HEK293 (cell line): ENCODE measurements around the gene CHMP3.

ENCODE experiments used
- CTCF ChIA-PET: fragments of 350-600 bp; formaldehyde crosslinking; extraction: SDS; loops from one replicate; lab custom pipeline; 2021; ENCODE audit warnings: antibody characterized with exemption; lab: Yijun Ruan, JAX
- POLR2A ChIA-PET: fragments of 300-600 bp; formaldehyde crosslinking; extraction: SDS; loops from one replicate; lab custom pipeline; 2020; ENCODE audit warnings: antibody characterized with exemption, inconsistent platforms; lab: Yijun Ruan, JAX
- H3K27ac ChIP-seq: fragments of 200-500 bp; sonication (Bioruptor generic); 2 replicates; pipeline ENCODE4 v1.5.1; 2014; ENCODE audit warnings: low read depth, low read length, control low read depth, inconsistent platforms; ENCODE audit errors: extremely low read depth
- H3K36me3 ChIP-seq, 2 experiments: fragments of 200-500 bp in 1 of 2; sonication (Bioruptor generic) in 1 of 2; 1 replicate in 1 of 2; 2 replicates in 1 of 2; pipeline ENCODE4 v1.5.1; 2014 to 2017; ENCODE audit warnings: inconsistent platforms in 2 of 2, low read length in 2 of 2; ENCODE audit not compliant: control insufficient read depth in 2 of 2, insufficient read depth in 1 of 2
- H3K4me1 ChIP-seq: fragments of 200-500 bp; sonication (Bioruptor generic); 2 replicates; pipeline ENCODE4 v1.5.1; 2014; ENCODE audit warnings: mild to moderate bottlenecking, low read length, inconsistent platforms; ENCODE audit not compliant: control insufficient read depth, insufficient read depth
- H3K4me3 ChIP-seq: 2 replicates; pipeline ENCODE4 v1.5.1; 2011; ENCODE audit warnings: low read depth, mild to moderate bottlenecking, control low read depth, low read length, moderate library complexity
- H3K9me3 ChIP-seq: fragments of 200-500 bp; sonication (Bioruptor generic); 2 replicates; pipeline ENCODE4 v1.5.1; 2014; ENCODE audit warnings: low read depth, low read length, inconsistent platforms; ENCODE audit not compliant: control insufficient read depth, insufficient read depth
- EGR2 ChIP-seq: fragments of 450-650 bp; formaldehyde crosslinking; IDR thresholded peaks from 2 replicates; pipeline ENCODE4 v1.5.1; 2016; ENCODE audit warnings: low read depth, missing biosample characterization, missing genetic modification characterization
- GLI2 ChIP-seq: fragments of 450-650 bp; formaldehyde crosslinking; IDR thresholded peaks from 2 replicates; pipeline ENCODE4; 2017; ENCODE audit warnings: missing biosample characterization, missing genetic modification characterization, low read depth, borderline replicate concordance
- GLI4 ChIP-seq: fragments of 450-650 bp; formaldehyde crosslinking; IDR thresholded peaks from 2 replicates; pipeline ENCODE4 v1.5.1; 2016; ENCODE audit warnings: missing biosample characterization, missing genetic modification characterization
- HOXD13 ChIP-seq: sonication (generic); formaldehyde crosslinking; IDR thresholded peaks from 2 replicates; pipeline ENCODE4 v1.8.0; 2022; ENCODE audit warnings: missing genetic modification reagents, borderline replicate concordance
- KLF16 ChIP-seq: fragments of 450-650 bp; formaldehyde crosslinking; IDR thresholded peaks from 2 replicates; pipeline ENCODE4 v1.5.1; 2017; ENCODE audit warnings: missing biosample characterization, missing genetic modification characterization
- KLF17 ChIP-seq: fragments of 450-650 bp; formaldehyde crosslinking; IDR thresholded peaks from 2 replicates; pipeline ENCODE4 v1.5.1; 2016; ENCODE audit warnings: missing biosample characterization, missing genetic modification characterization
- KLF9 ChIP-seq: fragments of 450-650 bp; formaldehyde crosslinking; IDR thresholded peaks from 2 replicates; pipeline ENCODE4 v1.5.1; 2016; ENCODE audit warnings: missing biosample characterization, missing genetic modification characterization, low read depth
- MEIS1 ChIP-seq: sonication (generic); formaldehyde crosslinking; IDR thresholded peaks from 2 replicates; pipeline ENCODE4 v1.8.1; 2022; ENCODE audit warnings: missing genetic modification reagents, mild to moderate bottlenecking, borderline replicate concordance
- REPIN1 ChIP-seq: fragments of 450-650 bp; formaldehyde crosslinking; IDR thresholded peaks from 2 replicates; pipeline ENCODE4 v1.5.1; 2017; ENCODE audit warnings: missing biosample characterization, missing genetic modification characterization, low read depth
- SCRT2 ChIP-seq: fragments of 450-650 bp; formaldehyde crosslinking; IDR thresholded peaks from 2 replicates; pipeline ENCODE4 v1.5.1; 2016; ENCODE audit warnings: missing biosample characterization, missing genetic modification characterization
- TCF7L2 ChIP-seq: IDR thresholded peaks from 2 replicates; pipeline ENCODE4 v1.6.1; 2011; ENCODE audit warnings: low read depth, mild to moderate bottlenecking, inconsistent platforms, low read length, moderate library complexity, borderline replicate concordance
- ZFP3 ChIP-seq: fragments of 450-650 bp; formaldehyde crosslinking; IDR thresholded peaks from 2 replicates; pipeline ENCODE4 v1.5.1; 2016; ENCODE audit warnings: low read depth, missing biosample characterization, missing genetic modification characterization
- ZNF140 ChIP-seq: fragments of 450-650 bp; formaldehyde crosslinking; IDR thresholded peaks from 2 replicates; pipeline ENCODE4 v1.5.1; 2016; ENCODE audit warnings: missing biosample characterization, missing genetic modification characterization
- ZNF221 ChIP-seq: fragments of 450-650 bp; formaldehyde crosslinking; IDR thresholded peaks from 2 replicates; pipeline ENCODE4 v1.5.1; 2017; ENCODE audit warnings: missing biosample characterization, missing genetic modification characterization, borderline replicate concordance
- ZNF24 ChIP-seq: fragments of 450-650 bp; formaldehyde crosslinking; IDR thresholded peaks from 2 replicates; pipeline ENCODE4 v1.5.1; 2016; ENCODE audit warnings: missing biosample characterization, missing genetic modification characterization
- ZNF391 ChIP-seq: fragments of 450-650 bp; formaldehyde crosslinking; IDR thresholded peaks from 2 replicates; pipeline ENCODE4 v1.5.1; 2016; ENCODE audit warnings: low read depth, missing biosample characterization, missing genetic modification characterization, borderline replicate concordance
- ZNF394 ChIP-seq: fragments of 450-650 bp; formaldehyde crosslinking; IDR thresholded peaks from 2 replicates; pipeline ENCODE4 v1.5.1; 2016; ENCODE audit warnings: missing biosample characterization, missing genetic modification characterization, mild to moderate bottlenecking, moderate library complexity, borderline replicate concordance
- ZNF529 ChIP-seq: fragments of 450-650 bp; formaldehyde crosslinking; IDR thresholded peaks from 2 replicates; pipeline ENCODE4 v1.5.1; 2017; ENCODE audit warnings: missing genetic modification characterization, missing biosample characterization; ENCODE audit not compliant: insufficient replicate concordance
- ZNF571 ChIP-seq: fragments of 450-650 bp; formaldehyde crosslinking; IDR thresholded peaks from 2 replicates; pipeline ENCODE4 v1.5.0; 2017; ENCODE audit warnings: missing biosample characterization, missing genetic modification characterization
- ZNF580 ChIP-seq: fragments of 450-650 bp; formaldehyde crosslinking; IDR thresholded peaks from 2 replicates; pipeline ENCODE4 v1.5.1; 2016; ENCODE audit warnings: missing biosample characterization, missing genetic modification characterization
- ZNF596 ChIP-seq: fragments of 450-650 bp; IDR thresholded peaks from 2 replicates; pipeline ENCODE4 v1.5.0; 2018; ENCODE audit warnings: missing biosample characterization, mild to moderate bottlenecking, missing genetic modification characterization, moderate library complexity
- ZNF621 ChIP-seq: fragments of 450-650 bp; formaldehyde crosslinking; IDR thresholded peaks from 2 replicates; pipeline ENCODE4 v1.5.1; 2017; ENCODE audit warnings: missing biosample characterization, missing genetic modification characterization
- ZNF660 ChIP-seq: fragments of 450-650 bp; IDR thresholded peaks from 2 replicates; pipeline ENCODE4 v1.5.1; 2018; ENCODE audit warnings: missing biosample characterization, mild to moderate bottlenecking, missing genetic modification characterization
- ZNF670 ChIP-seq: fragments of 450-650 bp; formaldehyde crosslinking; IDR thresholded peaks from 2 replicates; pipeline ENCODE4 v1.5.1; 2016; ENCODE audit warnings: missing biosample characterization, missing genetic modification characterization, low read depth
- ZNF76 ChIP-seq: fragments of 450-650 bp; formaldehyde crosslinking; IDR thresholded peaks from 2 replicates; pipeline ENCODE4; 2016; ENCODE audit warnings: low read depth, missing biosample characterization, missing genetic modification characterization, borderline replicate concordance
- ZNF843 ChIP-seq: fragments of 450-650 bp; formaldehyde crosslinking; IDR thresholded peaks from 2 replicates; pipeline ENCODE4 v1.5.1; 2016; ENCODE audit warnings: missing biosample characterization, missing genetic modification characterization
- ZSCAN18 ChIP-seq: fragments of 450-650 bp; formaldehyde crosslinking; IDR thresholded peaks from 2 replicates; pipeline ENCODE4 v1.5.1; 2016; ENCODE audit warnings: missing biosample characterization, missing genetic modification characterization

The CHMP3 gene

GRCh38 chr2:86492048-86492453, 71.2 kb downstream of the CHMP3 start:
- peaks cover 60 to 77% of the 10 kb centered on the region in 2 experiments for H3K36me3 ChIP-seq
- CTCF ChIA-PET: interaction anchor here (0.7 kb wide), 1 partner anchor 169 kb away, joined by 3 read pairs; no protein-coding TSS in a partner anchor

GRCh38 chr2:86491088-86491487, 72.2 kb downstream of the CHMP3 start:
- POLR2A ChIA-PET: no interaction called here
- no peak overlapping the region for H3K27ac ChIP-seq
- H3K4me3 ChIP-seq: no peak overlapping the region
- H3K36me3 ChIP-seq: peaks cover 63 to 84% of the 10 kb centered on the region in 2 experiments; a peak in 2 of 3 replicates
- CTCF ChIA-PET: no interaction called here
- TF ChIP-seq HOXD13 (CRISPR knock-in tag): no peak
- no peak for TF ChIP-seq KLF17 (tag by site-specific recombination)
- TF ChIP-seq GLI4: no peak
- TF ChIP-seq SCRT2 (tag by site-specific recombination): no peak
- TF ChIP-seq ZNF391 (tag by site-specific recombination): no peak
- TF ChIP-seq REPIN1 (tag by site-specific recombination): no peak
- no peak for TF ChIP-seq ZNF76 (tag by site-specific recombination)
- TF ChIP-seq TCF7L2: no peak
- no peak for TF ChIP-seq ZNF24 (tag by site-specific recombination)
- no peak for TF ChIP-seq ZNF571 (tag by site-specific recombination)
- TF ChIP-seq ZNF580 (tag by site-specific recombination): no peak
- H3K9me3 ChIP-seq: no peaks in the 10 kb centered on the region; the same call in 1 of the 2 replicates
- no peaks in the 10 kb centered on the region for H3K4me1 ChIP-seq

More at GRCh38 chr2:86492048-86492453, 71.2 kb downstream of the CHMP3 start:
- POLR2A ChIA-PET: no interaction called here
- Histone ChIP-seq H3K9me3 (no peaks in the 10 kb centered on the region; the same call in 1 of the 2 replicates), H3K27ac (no peak overlapping the region), H3K4me3 (no peak overlapping the region)
- TF ChIP-seq ZNF621 (tag by site-specific recombination): no peak
- TF ChIP-seq ZNF843 (tag by site-specific recombination): no peak
- TF ChIP-seq, all 188 proteins: peak for 0
- H3K4me1 ChIP-seq: no peaks in the 10 kb centered on the region

- Histone ChIP-seq H3K4me3 (no peak overlapping the region), H3K9me3 (no peaks in the 10 kb centered on the region), H3K27ac (no peak overlapping the region), H3K36me3 (peaks cover 59 to 90% of the 10 kb centered on the region in 2 experiments; a peak in 2 of 3 replicates), H3K4me1 (no peaks in the 10 kb centered on the region)
- TF ChIP-seq KLF16: no peak
- no peak for TF ChIP-seq ZSCAN18 (tag by site-specific recombination)
- no peak for TF ChIP-seq ZNF670 (tag by site-specific recombination)
- no peak for TF ChIP-seq ZNF221 (tag by site-specific recombination)
- no peak for TF ChIP-seq EGR2
- no peak for TF ChIP-seq KLF9 (tag by site-specific recombination)
- TF ChIP-seq MEIS1 (CRISPR knock-in tag): no peak
- no peak for TF ChIP-seq ZFP3 (tag by site-specific recombination)
- TF ChIP-seq ZNF140: no peak
- TF ChIP-seq ZNF529: no peak
- TF ChIP-seq ZNF660 (tag by site-specific recombination): no peak
- TF ChIP-seq ZNF394: no peak
- TF ChIP-seq ZNF596: no peak
- TF ChIP-seq GLI2 (tag by site-specific recombination): no peak
- POLR2A ChIA-PET: no interaction called here
- CTCF ChIA-PET: no interaction called here
Observed at GRCh38 chr2:86490245-86490644, 73.0 kb downstream of the CHMP3 start.
